ENCODE measurements around the gene KRTAP4-11.

DNA sequence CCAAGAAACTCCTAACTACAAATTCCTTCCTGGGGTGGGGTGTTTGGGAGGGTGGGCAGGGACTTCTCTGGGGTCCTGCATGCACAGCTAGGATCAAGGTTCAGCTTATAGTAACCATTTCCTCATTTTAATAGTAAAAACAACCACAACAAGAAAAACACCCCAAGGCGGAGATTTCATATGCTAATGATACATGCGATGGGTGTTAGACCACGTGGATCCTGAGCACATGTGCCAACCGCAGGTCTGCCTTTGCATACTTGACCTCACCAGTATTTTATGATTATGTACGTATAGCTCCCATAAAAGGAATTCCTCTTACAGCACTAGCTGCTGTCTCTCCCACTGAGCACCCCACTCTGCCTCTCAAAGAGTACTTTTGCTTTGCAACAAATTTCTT lies 1.9 kb downstream of the KRTAP4-11 start:
- TF ChIP-seq, protein P1, sequence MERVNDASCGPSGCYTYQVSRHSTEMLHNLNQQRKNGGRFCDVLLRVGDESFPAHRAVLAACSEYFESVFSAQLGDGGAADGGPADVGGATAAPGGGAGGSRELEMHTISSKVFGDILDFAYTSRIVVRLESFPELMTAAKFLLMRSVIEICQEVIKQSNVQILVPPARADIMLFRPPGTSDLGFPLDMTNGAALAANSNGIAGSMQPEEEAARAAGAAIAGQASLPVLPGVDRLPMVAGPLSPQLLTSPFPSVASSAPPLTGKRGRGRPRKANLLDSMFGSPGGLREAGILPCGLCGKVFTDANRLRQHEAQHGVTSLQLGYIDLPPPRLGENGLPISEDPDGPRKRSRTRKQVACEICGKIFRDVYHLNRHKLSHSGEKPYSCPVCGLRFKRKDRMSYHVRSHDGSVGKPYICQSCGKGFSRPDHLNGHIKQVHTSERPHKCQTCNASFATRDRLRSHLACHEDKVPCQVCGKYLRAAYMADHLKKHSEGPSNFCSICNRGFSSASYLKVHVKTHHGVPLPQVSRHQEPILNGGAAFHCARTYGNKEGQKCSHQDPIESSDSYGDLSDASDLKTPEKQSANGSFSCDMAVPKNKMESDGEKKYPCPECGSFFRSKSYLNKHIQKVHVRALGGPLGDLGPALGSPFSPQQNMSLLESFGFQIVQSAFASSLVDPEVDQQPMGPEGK (CRISPR knock-in tag; IDR thresholded peaks at IDR 0.05; ENCODE audit: borderline replicate concordance), result no peak
- no peak for TF ChIP-seq RARB (CRISPR knock-in tag; IDR thresholded peaks at IDR 0.05)
- no peak for TF ChIP-seq ARNTL (CRISPR knock-in tag; IDR thresholded peaks at IDR 0.05; ENCODE audit: borderline replicate concordance, low read depth)
- no peak for TF ChIP-seq ZFP3 (CRISPR knock-in tag; IDR thresholded peaks at IDR 0.05)
- no peak for TF ChIP-seq CSDC2 (CRISPR knock-in tag; IDR thresholded peaks at IDR 0.05)
- no peak for TF ChIP-seq SNAI2 (CRISPR knock-in tag; IDR thresholded peaks at IDR 0.05)
- no peak for TF ChIP-seq TCF4 (CRISPR knock-in tag; IDR thresholded peaks at IDR 0.05; ENCODE audit: borderline replicate concordance)
- TF ChIP-seq OSR1 (CRISPR knock-in tag; IDR thresholded peaks at IDR 0.05), result no peak
- TF ChIP-seq ZNF565 (CRISPR knock-in tag; conservative IDR thresholded peaks at IDR 0.05; ENCODE audit: low read depth), result no peak
- TF ChIP-seq BACH2 (CRISPR knock-in tag; IDR thresholded peaks at IDR 0.05; ENCODE audit: borderline replicate concordance), result no peak
